ENCODE data around the gene DLEU7.
A peak's percentile ranks its signal among the peaks of the same experiment; 100 is the strongest.

The DLEU7 gene

GRCh38 chr13:50866817-50867636, 23.5 kb upstream of the DLEU7 start:
- DNase-seq (ENCODE audit: low read depth): peak; percentile 35
- no peak for TF ChIP-seq CTCF (IDR thresholded peaks at IDR 0.05; ENCODE audit: control insufficient read depth, insufficient read depth, low read depth, low read length, missing control alignments)
- no peak overlapping the region for H3K4me3 ChIP-seq (ENCODE audit: control insufficient read depth, low read depth, low read length)

GRCh38 chr13:50864492-50864891, 21.0 kb upstream of the DLEU7 start:
- TF ChIP-seq CTCF (IDR thresholded peaks at IDR 0.05; ENCODE audit: control insufficient read depth, insufficient read depth, low read depth, low read length, missing control alignments): no peak
- DNase-seq (ENCODE audit: low read depth): no peak
- no peak overlapping the region for H3K4me3 ChIP-seq (ENCODE audit: control insufficient read depth, low read depth, low read length)

GRCh38 chr13:50855681-50856080, 12.2 kb upstream of the DLEU7 start:
- DNase-seq (ENCODE audit: low read depth): no peak
- no peak for TF ChIP-seq CTCF (IDR thresholded peaks at IDR 0.05; ENCODE audit: control insufficient read depth, insufficient read depth, low read depth, low read length, missing control alignments)
- no peak overlapping the region for H3K4me3 ChIP-seq (ENCODE audit: control insufficient read depth, low read depth, low read length)

- no peak overlapping the region for H3K4me3 ChIP-seq (ENCODE audit: control insufficient read depth, low read depth, low read length)
- DNase-seq (ENCODE audit: low read depth): no peak
- TF ChIP-seq CTCF (IDR thresholded peaks at IDR 0.05; ENCODE audit: control insufficient read depth, insufficient read depth, low read depth, low read length, missing control alignments): no peak
Observed at GRCh38 chr13:50850445-50850844, 7.0 kb upstream of the DLEU7 start.

- DNase-seq (ENCODE audit: low read depth): no peak
- H3K4me3 ChIP-seq (ENCODE audit: control insufficient read depth, low read depth, low read length): no peak overlapping the region
- TF ChIP-seq CTCF (IDR thresholded peaks at IDR 0.05; ENCODE audit: control insufficient read depth, insufficient read depth, low read depth, low read length, missing control alignments): no peak
Observed at GRCh38 chr13:50847501-50847900, 4.0 kb upstream of the DLEU7 start.

- DNase-seq (ENCODE audit: low read depth): no peak
- TF ChIP-seq CTCF (IDR thresholded peaks at IDR 0.05; ENCODE audit: control insufficient read depth, insufficient read depth, low read depth, low read length, missing control alignments): no peak
- H3K4me3 ChIP-seq (ENCODE audit: control insufficient read depth, low read depth, low read length): no peak overlapping the region
Observed at GRCh38 chr13:50846861-50847475, 3.5 kb upstream of the DLEU7 start.
